OCI-LY7 (cell line): ENCODE data around the gene SMURF2. TPM values are rescaled to one million over a fixed set of nuclear protein-coding genes. Genes with fewer than 3 reads are reported as not detected.

Experiments
- BruUV-seq: library from RNA; stranded (reverse); fragments of 400-500 nt; replicated peaks from 2 replicates; lab custom pipeline; 2021; lab: Mats Ljungman, UMichigan
- CTCF ChIA-PET: fragments of 300-600 bp; sonication (Branson Sonifier 250); formaldehyde crosslinking; loops from one replicate; lab custom pipeline; 2022; ENCODE audit warnings: antibody characterized with exemption; ENCODE audit not compliant: unreplicated experiment; lab: Charles Lee
- POLR2A ChIA-PET: fragments of 300-600 bp; sonication (Branson Sonifier 250); formaldehyde crosslinking; loops from one replicate; lab custom pipeline; 2022; ENCODE audit warnings: antibody characterized with exemption; lab: Charles Lee
- DNase-seq: peaks from one replicate; pipeline ENCODE4 v3.0.0-alpha.2; 2015; ENCODE audit warnings: low spot score
- H2AFZ ChIP-seq: fragments of 200-600 bp; sonication (generic), shearing (Covaris generic); 2 replicates; pipeline ENCODE4 v1.6.1; 2014; ENCODE audit warnings: mild to moderate bottlenecking, antibody characterized with exemption, low read length, moderate library complexity
- H3K27ac ChIP-seq: fragments of 200-600 bp; sonication (generic); 2 replicates; pipeline ENCODE4 v1.5.1; 2014; ENCODE audit warnings: mixed run types, low read depth, mild to moderate bottlenecking, moderate library complexity, low read length, inconsistent platforms; ENCODE audit not compliant: poor library complexity, severe bottlenecking
- H3K36me3 ChIP-seq: fragments of 200-600 bp; sonication (generic); 2 replicates; pipeline ENCODE4 v1.6.1; 2014; ENCODE audit warnings: mild to moderate bottlenecking, antibody characterized with exemption, low read length, moderate library complexity, mixed read lengths; ENCODE audit not compliant: insufficient read depth
- H3K4me1 ChIP-seq: fragments of 200-600 bp; sonication (generic); 2 replicates; pipeline ENCODE4 v1.5.1; 2014; ENCODE audit warnings: mild to moderate bottlenecking, low read length; ENCODE audit not compliant: insufficient read depth, poor library complexity, severe bottlenecking
- H3K4me2 ChIP-seq: fragments of 200-600 bp; sonication (generic); 2 replicates; pipeline ENCODE4 v1.6.1; 2014; ENCODE audit warnings: mild to moderate bottlenecking, low read length
- H3K4me3 ChIP-seq: fragments of 200-600 bp; sonication (generic); 2 replicates; pipeline ENCODE4 v1.5.1; 2014; ENCODE audit warnings: mild to moderate bottlenecking, low read depth, low read length; ENCODE audit not compliant: poor library complexity, severe bottlenecking
- H3K79me2 ChIP-seq: fragments of 200-600 bp; sonication (generic); 2 replicates; pipeline ENCODE4 v1.6.1; 2016; ENCODE audit warnings: low read depth, mild to moderate bottlenecking, low read length, moderate library complexity, mixed read lengths; ENCODE audit not compliant: insufficient read depth
- H3K9me2 ChIP-seq: fragments of 200-600 bp; sonication (generic); 2 replicates; pipeline ENCODE4 v1.6.1; 2016; ENCODE audit warnings: mild to moderate bottlenecking, low read length, mixed read lengths; ENCODE audit not compliant: insufficient read depth
- H3K9me3 ChIP-seq: fragments of 200-600 bp; sonication (generic); 2 replicates; pipeline ENCODE4 v1.6.1; 2014; ENCODE audit warnings: mild to moderate bottlenecking, mixed run types, low read length, mixed read lengths
- H4K20me1 ChIP-seq: fragments of 200-600 bp; sonication (generic); 2 replicates; pipeline ENCODE4 v1.6.1; 2014; ENCODE audit warnings: mild to moderate bottlenecking, antibody characterized with exemption, low read length, moderate library complexity, mixed read lengths; ENCODE audit not compliant: insufficient read depth
- EZH2phosphoT487 ChIP-seq: fragments of 200-600 bp; sonication (generic); IDR thresholded peaks from 2 replicates; pipeline ENCODE4 v1.6.1; 2018; ENCODE audit warnings: low read depth, borderline replicate concordance, mild to moderate bottlenecking, mixed run types, antibody characterized with exemption, low read length, moderate library complexity, mixed read lengths
- intact Hi-C: fragments of 100-400 bp; cut with micrococcal nuclease; formaldehyde crosslinking; loops from one replicate; pipeline ENCODE4 v1.10.0; 2022; ENCODE audit not compliant: unreplicated experiment
- microRNA-seq: library from miRNA; unstranded; fragments of <30 nt; microRNA quantifications from one replicate; pipeline ENCODE4 v1.2.0, GENCODE V29; 2022; ENCODE audit warnings: borderline replicate concordance
- small RNA-seq: library from RNA; depleted of rRNA; stranded (forward); fragments of <200 nt; gene quantifications from one replicate; pipeline ENCODE3, GENCODE V24; 2014
- total RNA-seq, 2 experiments: library from RNA; depleted of rRNA in 1 of 2; stranded (reverse); fragments of >200 nt in 1 of 2; shearing (Covaris generic) in 1 of 2; gene quantifications; 2 replicates each; pipeline ENCODE4 v1.2.3, GENCODE V29; 2014 to 2022
- TF ChIP-seq, protein P1 (sequence below): fragments of 200-600 bp; sonication (generic); conservative IDR thresholded peaks from 2 replicates; pipeline ENCODE4 v1.5.1; 2014; ENCODE audit warnings: mild to moderate bottlenecking, antibody characterized with exemption, low read length, moderate library complexity, mixed read lengths

Gene SMURF2
- total RNA-seq, 2 experiments from 2014 or later, result 15.6 to 20.8 TPM

DNA sequence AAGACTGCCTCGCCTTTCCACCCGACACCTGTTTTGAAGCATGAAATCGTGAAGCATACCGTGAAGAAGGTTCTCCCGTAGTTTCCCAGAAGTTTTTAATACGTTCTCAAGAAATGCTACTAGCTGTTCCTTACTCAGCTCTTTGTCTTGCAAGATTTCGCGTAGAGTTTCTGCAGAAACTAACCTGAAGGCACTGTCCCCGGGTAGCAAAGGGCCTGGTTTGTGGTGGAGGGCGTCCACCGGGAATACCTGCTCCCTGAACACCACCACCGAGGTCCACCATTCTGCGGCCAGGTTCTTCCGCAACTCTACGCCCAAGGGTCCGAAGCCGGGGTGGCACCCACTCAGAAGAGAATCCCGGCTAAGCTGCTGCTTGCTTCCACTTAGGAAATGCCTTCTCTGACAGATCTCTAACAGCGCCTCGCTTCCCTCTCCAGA, 165.7 kb downstream of the SMURF2 start:
- Histone ChIP-seq H3K4me3 (peak overlapping the region; percentile 87), H4K20me1 (peaks cover 23% of the 10 kb centered on the region; the same call in 1 of the 2 replicates), H3K36me3 (peaks cover 74% of the 10 kb centered on the region), H3K27ac (peak overlapping the region; percentile 96), H3K79me2 (peaks cover 78% of the 10 kb centered on the region), H3K4me2 (peak overlapping the region; percentile 76), H3K9me3 (no peaks in the 10 kb centered on the region), H2AFZ (peak overlapping the region; percentile 12; the same call in 1 of the 2 replicates), H3K9me2 (no peaks in the 10 kb centered on the region), H3K4me1 (peaks cover 58% of the 10 kb centered on the region)
- ChIA-PET POLR2A (interaction anchor here (0.9 to 2.0 kb wide), 9 partner anchors 9 to 84 kb away, joined by 3 to 17 read pairs (median 5); partner anchors contain the start of genes CEP95, DDX5 and MILR1), CTCF (interaction anchor here (0.5 kb wide), 1 partner anchor 84 kb away, joined by 4 read pairs; no protein-coding TSS in a partner anchor)
- no TSS peak for BruUV-seq
- TF ChIP-seq, protein P1, sequence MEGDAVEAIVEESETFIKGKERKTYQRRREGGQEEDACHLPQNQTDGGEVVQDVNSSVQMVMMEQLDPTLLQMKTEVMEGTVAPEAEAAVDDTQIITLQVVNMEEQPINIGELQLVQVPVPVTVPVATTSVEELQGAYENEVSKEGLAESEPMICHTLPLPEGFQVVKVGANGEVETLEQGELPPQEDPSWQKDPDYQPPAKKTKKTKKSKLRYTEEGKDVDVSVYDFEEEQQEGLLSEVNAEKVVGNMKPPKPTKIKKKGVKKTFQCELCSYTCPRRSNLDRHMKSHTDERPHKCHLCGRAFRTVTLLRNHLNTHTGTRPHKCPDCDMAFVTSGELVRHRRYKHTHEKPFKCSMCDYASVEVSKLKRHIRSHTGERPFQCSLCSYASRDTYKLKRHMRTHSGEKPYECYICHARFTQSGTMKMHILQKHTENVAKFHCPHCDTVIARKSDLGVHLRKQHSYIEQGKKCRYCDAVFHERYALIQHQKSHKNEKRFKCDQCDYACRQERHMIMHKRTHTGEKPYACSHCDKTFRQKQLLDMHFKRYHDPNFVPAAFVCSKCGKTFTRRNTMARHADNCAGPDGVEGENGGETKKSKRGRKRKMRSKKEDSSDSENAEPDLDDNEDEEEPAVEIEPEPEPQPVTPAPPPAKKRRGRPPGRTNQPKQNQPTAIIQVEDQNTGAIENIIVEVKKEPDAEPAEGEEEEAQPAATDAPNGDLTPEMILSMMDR, result no peak
- TF ChIP-seq EZH2phosphoT487, result no peak
- intact Hi-C loops, result loop anchor here (1.0 to 5.0 kb wide), 2 partner anchors 189 to 569 kb away; no protein-coding TSS in a partner anchor
- peak; percentile 13 for DNase-seq

Small RNA genes within 50 kb of the gene (microRNA-seq; reads per million reads assigned to microRNA genes)
- gene MIR3064, result 18.2 reads per million, percentile 27 among the genes with 10 or more reads in this experiment
- not detected for gene MIR5047

Small RNA genes within 50 kb of the gene (small RNA-seq; reads per million reads assigned to genes)
- gene AC009994.1, result not detected

Other genes with a start within 250 kb of the SMURF2 start
- gene MILR1, start 213.2 kb downstream of the SMURF2 start, total RNA-seq (2014; rRNA removed; shearing (Covaris generic)), result 68.7 and 73.6 TPM in 2 replicates
- 92.2 and 101 TPM in 2 replicates for gene MILR1, start 213.2 kb downstream of the SMURF2 start, total RNA-seq (2022)
- gene POLG2, start 165.3 kb downstream of the SMURF2 start, total RNA-seq (2014; rRNA removed; shearing (Covaris generic)), result 22.9 and 31.4 TPM in 2 replicates
- gene POLG2, start 165.3 kb downstream of the SMURF2 start, total RNA-seq (2022), result 51.1 and 54.4 TPM in 2 replicates
- 362 and 461 TPM in 2 replicates for gene DDX5, start 156.0 kb downstream of the SMURF2 start, total RNA-seq (2014; rRNA removed; shearing (Covaris generic))
- 815 and 857 TPM in 2 replicates for gene DDX5, start 156.0 kb downstream of the SMURF2 start, total RNA-seq (2022)
- gene CEP95, start 155.3 kb downstream of the SMURF2 start, total RNA-seq (2014; rRNA removed; shearing (Covaris generic)), result 62.7 and 87.9 TPM in 2 replicates
- gene CEP95, start 155.3 kb downstream of the SMURF2 start, total RNA-seq (2022), result 89.6 and 101 TPM in 2 replicates